ENCODE results near the gene FSTL3. TPM values are rescaled to one million over a fixed set of nuclear protein-coding genes. Genes with fewer than 3 reads are reported as not detected.
"Not testable (repeated sequence)": the region's sequence is repeated elsewhere in the genome, so short reads cannot be mapped to it uniquely, and the experiment has no call there.

The FSTL3 gene
- total RNA-seq, 2 donors from 2014 or later, result 72.4 to 236 TPM

GRCh38 chr19:663682-664117 lies 12.5 kb upstream of the FSTL3 start:
- 62 to 66% methylated on average over 5 to 18 of the region's 18 CpGs for WGBS, 2 donors
- no peak for DNase-seq
- intact Hi-C loops (cut with DNase I), result no loop called here
- Histone ChIP-seq H3K27ac (peak overlapping the region; percentile 83 to 93 (median 89)), H3K36me3 (replicated peaks in 1 of 2; ENCODE audit: insufficient read depth in 1 of 2, low read depth in 2 of 2) (no peaks in the 10 kb centered on the region), H3K27me3 (no peaks in the 10 kb centered on the region), H3K9me3 (no peaks in the 10 kb centered on the region), H3K4me1 (peaks cover 55% of the 10 kb centered on the region), H3K4me3 (no peak overlapping the region)
- ATAC-seq, result no peak
- TF ChIP-seq CTCF (IDR thresholded peaks at IDR 0.05) (no peak), POLR2A (IDR thresholded peaks at IDR 0.05) (no peak)

- Histone ChIP-seq H3K4me1 (peaks cover 42% of the 10 kb centered on the region), H3K27me3 (no peaks in the 10 kb centered on the region), H3K9me3 (no peaks in the 10 kb centered on the region), H3K4me3 (no peak overlapping the region), H3K36me3 (replicated peaks in 1 of 2; ENCODE audit: insufficient read depth in 1 of 2, low read depth in 2 of 2) (no peaks in the 10 kb centered on the region), H3K27ac (no peak overlapping the region)
- DNase-seq (peak; percentile 79 to 86 (median 82)), ATAC-seq (peak; percentile 38)
- intact Hi-C loops (cut with DNase I), result loop anchor here (5.0 kb wide), 1 partner anchor 67 kb away; no protein-coding TSS in a partner anchor
- 8 to 13% methylated on average over 3 to 24 of the region's 24 CpGs for WGBS, 2 donors
- TF ChIP-seq CTCF (IDR thresholded peaks at IDR 0.05), result peak; percentile 84 to 96 (median 92)
- TF ChIP-seq POLR2A (IDR thresholded peaks at IDR 0.05), result no peak
These were observed 11.2 kb upstream of the FSTL3 start for GRCh38 chr19:664913-665443.

GRCh38 chr19:666985-667573 lies 9.1 kb upstream of the FSTL3 start:
- WGBS, 2 donors, result 69 to 81% methylated on average over 12 to 37 of the region's 38 CpGs
- H3K4me3 ChIP-seq; H3K36me3 ChIP-seq (replicated peaks in 1 of 2; ENCODE audit: insufficient read depth in 1 of 2, low read depth in 2 of 2); H3K27me3 ChIP-seq; H3K9me3 ChIP-seq; ATAC-seq; H3K27ac ChIP-seq: not testable (repeated sequence)
- peak in 1 of 4 donors; percentile 10 for DNase-seq
- peaks cover 21% of the 10 kb centered on the region for H3K4me1 ChIP-seq
- intact Hi-C loops (cut with DNase I), result loop anchor here (5.0 kb wide), 1 partner anchor 65 kb away; no protein-coding TSS in a partner anchor

GRCh38 chr19:668675-669434 lies 7.3 kb upstream of the FSTL3 start:
- WGBS, 2 donors, result 45 to 51% methylated on average over 12 of the region's 12 CpGs
- intact Hi-C loops (cut with DNase I), result loop anchor here (5.0 kb wide), 1 partner anchor 63 kb away; no protein-coding TSS in a partner anchor

GRCh38 chr19:670609-671075 lies 5.5 kb upstream of the FSTL3 start:
- Histone ChIP-seq H3K36me3 (replicated peaks in 1 of 2; ENCODE audit: insufficient read depth in 1 of 2, low read depth in 2 of 2) (no peaks in the 10 kb centered on the region), H3K4me3 (no peak overlapping the region), H3K27ac (no peak overlapping the region), H3K27me3 (no peaks in the 10 kb centered on the region), H3K9me3 (no peaks in the 10 kb centered on the region), H3K4me1 (peaks cover 11% of the 10 kb centered on the region)
- DNase-seq, result no peak
- intact Hi-C loops (cut with DNase I), result no loop called here
- TF ChIP-seq POLR2A (IDR thresholded peaks at IDR 0.05) (no peak), CTCF (IDR thresholded peaks at IDR 0.05) (no peak)
- WGBS, 2 donors, result 60 to 72% methylated on average over 2 to 9 of the region's 9 CpGs
- ATAC-seq, result no peak

More at GRCh38 chr19:668675-669434, 7.3 kb upstream of the FSTL3 start:
- H3K9me3 ChIP-seq; ATAC-seq; H3K27ac ChIP-seq; H3K27me3 ChIP-seq; H3K36me3 ChIP-seq (replicated peaks in 1 of 2; ENCODE audit: insufficient read depth in 1 of 2, low read depth in 2 of 2); DNase-seq; H3K4me3 ChIP-seq: not testable (repeated sequence)
- H3K4me1 ChIP-seq, result peaks cover 14% of the 10 kb centered on the region
